PFSK-1 (cell line): Measurements from ENCODE around the gene SLIT3.

Experiments
- FOXP2 ChIP-seq: optimal IDR thresholded peaks from 2 replicates; pipeline ENCODE3; 2011; ENCODE audit warnings: borderline replicate concordance, control low read depth, inconsistent platforms; ENCODE audit not compliant: insufficient read depth; ENCODE audit errors: extremely low read length, extremely low read depth
- POLR2AphosphoS5 ChIP-seq: IDR thresholded peaks from 2 replicates; pipeline ENCODE4 v1.6.1; 2012; ENCODE audit warnings: low read depth, mild to moderate bottlenecking, control low read depth, low read length, moderate library complexity
- REST ChIP-seq, 2 experiments: IDR thresholded peaks; 2 replicates each; pipeline versions ENCODE4 v1.6.1 to v1.8.0; 2011 to 2012; ENCODE audit warnings: low read depth in 2 of 2, low read length in 2 of 2, control low read depth in 1 of 2, inconsistent platforms in 1 of 2, mild to moderate bottlenecking in 1 of 2, moderate library complexity in 1 of 2; ENCODE audit not compliant: insufficient read depth in 1 of 2
- SIN3A ChIP-seq: IDR thresholded peaks from 2 replicates; pipeline ENCODE4 v1.6.1; 2012; ENCODE audit warnings: mild to moderate bottlenecking, low read length, moderate library complexity, borderline replicate concordance; ENCODE audit not compliant: insufficient read depth
- TAF1 ChIP-seq: IDR thresholded peaks from 2 replicates; pipeline ENCODE4 v1.6.1; 2012; ENCODE audit warnings: low read length, control low read depth, borderline replicate concordance; ENCODE audit not compliant: insufficient read depth

Gene SLIT3

GRCh38 chr5:169100735-169101075, 200.2 kb downstream of the SLIT3 start:
- TF ChIP-seq SIN3A = no peak
- no peak for TF ChIP-seq FOXP2
- TF ChIP-seq POLR2AphosphoS5 = no peak
- no peak for TF ChIP-seq TAF1
- TF ChIP-seq REST (IDR thresholded peaks at IDR 0.05; ENCODE audit: insufficient read depth in 1 of 2, low read depth in 2 of 2, low read length in 2 of 2) = no peak

GRCh38 chr5:169099801-169100734, 200.9 kb downstream of the SLIT3 start:
- TF ChIP-seq TAF1 (no peak), SIN3A (no peak), FOXP2 (no peak), POLR2AphosphoS5 (no peak), REST (IDR thresholded peaks at IDR 0.05; ENCODE audit: insufficient read depth in 1 of 2, low read depth in 2 of 2, low read length in 2 of 2) (no peak)

DNA sequence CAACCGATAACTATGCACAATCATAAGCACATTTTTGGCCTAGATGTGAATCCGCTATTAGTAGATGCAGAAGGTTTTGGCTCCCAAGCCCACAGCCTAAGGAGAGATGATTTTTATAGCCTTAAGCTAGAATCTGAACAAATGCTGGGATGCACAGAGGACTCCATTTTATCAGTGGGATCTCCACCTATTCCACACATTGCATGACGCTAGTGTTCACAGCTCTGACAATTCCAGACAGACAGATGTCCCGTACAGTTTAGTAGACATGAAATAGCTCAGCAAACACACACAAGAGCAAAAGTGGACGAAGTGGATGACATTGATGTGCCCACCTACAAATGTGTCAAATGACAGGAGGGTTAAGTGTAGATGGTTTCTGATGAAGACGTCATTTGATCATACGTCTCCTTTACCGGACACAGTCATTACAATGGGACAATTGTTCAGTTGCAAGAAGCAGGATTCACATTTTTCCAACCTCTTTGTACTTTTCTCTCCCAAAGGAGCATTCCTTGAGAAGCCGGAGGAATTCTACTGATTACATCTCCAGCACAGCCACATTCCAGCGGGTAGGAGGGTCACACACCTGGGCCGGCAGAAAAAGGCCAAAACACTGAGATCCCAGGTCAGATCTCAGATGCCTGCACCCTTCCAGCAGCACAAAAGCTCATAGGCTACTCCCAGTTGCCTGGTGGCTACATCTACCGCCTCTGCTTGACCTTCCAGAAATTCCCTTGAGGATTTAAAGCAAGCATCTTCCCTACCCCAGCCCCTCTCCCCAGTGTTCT, 202.4 kb downstream of the SLIT3 start:
- no peak for TF ChIP-seq SIN3A
- TF ChIP-seq REST (IDR thresholded peaks at IDR 0.05; ENCODE audit: insufficient read depth in 1 of 2, low read depth in 2 of 2, low read length in 2 of 2) = no peak
- TF ChIP-seq TAF1 = no peak
- TF ChIP-seq POLR2AphosphoS5 = no peak
- TF ChIP-seq FOXP2 = no peak

- TF ChIP-seq SIN3A = no peak
- TF ChIP-seq REST (IDR thresholded peaks at IDR 0.05; ENCODE audit: insufficient read depth in 1 of 2, low read depth in 2 of 2, low read length in 2 of 2) = no peak
- TF ChIP-seq FOXP2 = no peak
- no peak for TF ChIP-seq TAF1
- TF ChIP-seq POLR2AphosphoS5 = no peak
Measured at GRCh38 chr5:169097374-169098326, 203.3 kb downstream of the SLIT3 start.
